OCI-LY1 (cell line): ENCODE results near the gene SDC3.

Experiments used
- H2AFZ ChIP-seq: fragments of 200-600 bp; sonication (generic), shearing (Covaris generic); 2 replicates; pipeline ENCODE4 v1.6.0; 2014; ENCODE audit warnings: antibody characterized with exemption, mild to moderate bottlenecking, low read length
- H3F3A ChIP-seq: fragments of 200-600 bp; sonication (generic), shearing (Covaris generic); 2 replicates; pipeline ENCODE4 v1.6.0; 2014; ENCODE audit warnings: mild to moderate bottlenecking, antibody characterized with exemption, low read length, moderate library complexity; ENCODE audit not compliant: insufficient read depth
- H3K27ac ChIP-seq: fragments of 200-600 bp; sonication (generic); 2 replicates; pipeline ENCODE4 v1.5.1; 2014; ENCODE audit warnings: low read length, mixed run types, mild to moderate bottlenecking, low read depth; ENCODE audit not compliant: poor library complexity, severe bottlenecking
- H3K27me3 ChIP-seq: fragments of 200-600 bp; sonication (generic); 2 replicates; pipeline ENCODE4 v1.6.0; 2014; ENCODE audit warnings: antibody characterized with exemption, mild to moderate bottlenecking, low read length, moderate library complexity; ENCODE audit not compliant: insufficient read depth
- H3K36me3 ChIP-seq: fragments of 200-600 bp; sonication (generic); 2 replicates; pipeline ENCODE4 v1.6.1; 2014; ENCODE audit warnings: mild to moderate bottlenecking, antibody characterized with exemption, low read length, moderate library complexity, mixed read lengths; ENCODE audit not compliant: insufficient read depth
- H3K4me1 ChIP-seq: fragments of 200-600 bp; sonication (generic); 2 replicates; pipeline ENCODE4 v1.5.1; 2014; ENCODE audit warnings: mild to moderate bottlenecking, low read length, moderate library complexity; ENCODE audit not compliant: insufficient read depth, severe bottlenecking
- H3K4me2 ChIP-seq: fragments of 200-600 bp; sonication (generic), shearing (Covaris generic); 2 replicates; pipeline ENCODE4 v1.6.1; 2014; ENCODE audit warnings: low read length
- H3K4me3 ChIP-seq: fragments of 200-600 bp; sonication (generic); 2 replicates; pipeline ENCODE4 v1.5.1; 2014; ENCODE audit warnings: low read length, low read depth, mild to moderate bottlenecking, mixed read lengths; ENCODE audit not compliant: poor library complexity, severe bottlenecking
- H3K79me2 ChIP-seq: fragments of 200-600 bp; shearing (Covaris generic); 2 replicates; pipeline ENCODE4 v1.6.1; 2016; ENCODE audit warnings: mixed run types, low read length, mixed read lengths; ENCODE audit not compliant: insufficient read depth
- H3K9ac ChIP-seq: fragments of 200-600 bp; sonication (generic), shearing (Covaris generic); 2 replicates; pipeline ENCODE4 v1.6.1; 2014; ENCODE audit warnings: mild to moderate bottlenecking, low read length, mixed read lengths
- H3K9me2 ChIP-seq: fragments of 200-600 bp; sonication (generic), shearing (Covaris generic); 2 replicates; pipeline ENCODE4 v1.6.1; 2014; ENCODE audit warnings: low read depth, mild to moderate bottlenecking, low read length, mixed read lengths
- H3K9me3 ChIP-seq: fragments of 200-600 bp; shearing (Covaris generic); 2 replicates; pipeline ENCODE4 v1.6.1; 2014; ENCODE audit warnings: low read length, mixed read lengths
- H4K20me1 ChIP-seq: fragments of 200-600 bp; sonication (generic), shearing (Covaris generic); 2 replicates; pipeline ENCODE4 v1.6.0; 2016; ENCODE audit warnings: mild to moderate bottlenecking, low read length; ENCODE audit not compliant: insufficient read depth
- CTCF ChIP-seq: fragments of 200-600 bp; sonication (generic), shearing (Covaris generic); IDR thresholded peaks from 2 replicates; pipeline ENCODE4 v1.5.1; 2017; ENCODE audit warnings: mild to moderate bottlenecking, antibody characterized with exemption, low read length, moderate library complexity, mixed read lengths
- EZH2 ChIP-seq: fragments of 200-600 bp; sonication (generic), shearing (Covaris generic); IDR thresholded peaks from 2 replicates; pipeline ENCODE4 v1.8.0; 2017; ENCODE audit warnings: borderline replicate concordance, mixed run types, mild to moderate bottlenecking, antibody characterized with exemption, low read length, moderate library complexity, mixed read lengths

The SDC3 gene

GRCh38 chr1:30855686-30856259 is 52.8 kb downstream of the SDC3 start:
- Histone ChIP-seq H3K27ac (no peak overlapping the region), H3K4me1 (no peaks in the 10 kb centered on the region), H3F3A (no peaks in the 10 kb centered on the region), H3K36me3 (no peaks in the 10 kb centered on the region), H3K9me2 (no peaks in the 10 kb centered on the region), H4K20me1 (no peaks in the 10 kb centered on the region), H3K79me2 (no peaks in the 10 kb centered on the region), H3K9me3 (no peaks in the 10 kb centered on the region), H3K9ac (no peak overlapping the region), H3K4me3 (no peak overlapping the region), H3K27me3 (0 out of 2 replicates have a peak, but pooled peaks cover 3% of the 10 kb centered on the region), H3K4me2 (no peak overlapping the region), H2AFZ (no peak overlapping the region)
- TF ChIP-seq EZH2 (no peak), CTCF (no peak)

- Histone ChIP-seq H3K4me1 (no peaks in the 10 kb centered on the region), H3K79me2 (no peaks in the 10 kb centered on the region), H4K20me1 (no peaks in the 10 kb centered on the region), H3F3A (no peaks in the 10 kb centered on the region), H2AFZ (peak overlapping the region; percentile 18; the same call in 1 of the 2 replicates), H3K9ac (no peak overlapping the region), H3K36me3 (no peaks in the 10 kb centered on the region), H3K27me3 (0 out of 2 replicates have a peak, but pooled peaks cover 3% of the 10 kb centered on the region), H3K4me2 (no peak overlapping the region), H3K27ac (no peak overlapping the region), H3K4me3 (no peak overlapping the region), H3K9me3 (no peaks in the 10 kb centered on the region), H3K9me2 (no peaks in the 10 kb centered on the region)
- TF ChIP-seq CTCF (no peak), EZH2 (no peak)
These were observed 55.2 kb downstream of the SDC3 start for GRCh38 chr1:30853350-30853749.

GRCh38 chr1:30852026-30852425 is 56.5 kb downstream of the SDC3 start:
- Histone ChIP-seq H3K4me2 (no peak overlapping the region), H3K27me3 (peaks cover 8% of the 10 kb centered on the region; the same call in 1 of the 2 replicates)

More at GRCh38 chr1:30852026-30852425, 56.5 kb downstream of the SDC3 start:
- no peak overlapping the region for H3K9ac ChIP-seq
- no peaks in the 10 kb centered on the region for H3K4me1 ChIP-seq
- H3K27ac ChIP-seq: no peak overlapping the region
- H3F3A ChIP-seq: no peaks in the 10 kb centered on the region
- no peaks in the 10 kb centered on the region for H4K20me1 ChIP-seq
- H3K9me2 ChIP-seq: no peaks in the 10 kb centered on the region
- H3K36me3 ChIP-seq: no peaks in the 10 kb centered on the region
- no peaks in the 10 kb centered on the region for H3K79me2 ChIP-seq
- H2AFZ ChIP-seq: no peak overlapping the region
- TF ChIP-seq EZH2 (no peak), CTCF (no peak)
- H3K9me3 ChIP-seq: no peaks in the 10 kb centered on the region
- no peak overlapping the region for H3K4me3 ChIP-seq
